ENCODE results near the gene WFDC2.

WFDC2 gene

GRCh38 chr20:45469336-45470261 lies at the start of gene WFDC2:
TSS of gene WFDC2 (plus strand) at chr20:45469753. CDS start at chr20:45469782, 29 bp downstream.
- no peak for DNase-seq (ENCODE audit: low read depth in 2 of 2)

GRCh38 chr20:45420125-45420524 lies 49.4 kb upstream of the WFDC2 start:
- DNase-seq (ENCODE audit: low read depth in 2 of 2), result no peak

DNA sequence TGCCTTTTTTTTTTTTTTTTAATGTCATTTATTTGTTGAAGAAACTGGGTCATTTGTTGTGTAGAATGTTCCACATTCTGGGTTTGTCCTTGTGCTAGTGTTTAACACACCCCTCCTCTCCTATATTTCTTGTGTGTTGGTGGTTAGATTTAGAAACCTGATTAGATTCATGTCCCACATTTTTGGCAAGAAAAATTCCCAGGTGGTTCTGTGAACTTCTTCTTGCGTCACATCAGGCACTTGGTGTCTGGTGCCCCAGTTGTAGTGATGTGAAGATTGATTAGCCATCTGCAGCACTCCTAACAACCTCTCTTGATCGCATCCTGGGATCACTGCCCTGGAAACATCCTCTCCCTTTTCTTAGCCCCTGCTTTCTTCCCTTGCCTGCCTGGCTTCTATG lies 45.9 kb upstream of the WFDC2 start:
- DNase-seq (ENCODE audit: low read depth in 2 of 2), result no peak

GRCh38 chr20:45425561-45425960 lies 44.0 kb upstream of the WFDC2 start:
- no peak for DNase-seq (ENCODE audit: low read depth in 2 of 2)

- DNase-seq (ENCODE audit: low read depth in 2 of 2), result no peak
Measured at GRCh38 chr20:45426320-45427016, 43.1 kb upstream of the WFDC2 start.

- DNase-seq (ENCODE audit: low read depth in 2 of 2), result no peak
Measured at GRCh38 chr20:45427236-45428149, 42.1 kb upstream of the WFDC2 start.

DNA sequence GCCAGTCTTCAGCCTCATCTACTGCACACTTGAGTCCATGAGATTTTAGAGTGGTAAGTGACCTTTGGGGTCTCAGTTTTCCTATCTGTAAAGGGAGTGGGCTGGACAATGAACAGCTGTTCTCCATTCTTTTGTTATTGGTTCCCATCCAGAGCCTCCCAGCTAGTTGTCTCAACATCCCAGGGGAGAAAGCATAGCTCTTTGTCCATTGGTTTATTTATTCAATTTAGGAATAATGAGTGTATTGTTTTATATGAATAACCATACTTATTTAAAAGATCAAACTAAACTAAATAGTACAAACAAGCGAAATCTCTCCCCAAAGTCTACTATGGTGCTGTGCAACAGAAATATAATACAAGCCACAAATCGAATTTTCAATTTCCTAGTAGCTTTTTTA lies 39.9 kb upstream of the WFDC2 start:
- DNase-seq (ENCODE audit: low read depth in 2 of 2), result no peak

DNA sequence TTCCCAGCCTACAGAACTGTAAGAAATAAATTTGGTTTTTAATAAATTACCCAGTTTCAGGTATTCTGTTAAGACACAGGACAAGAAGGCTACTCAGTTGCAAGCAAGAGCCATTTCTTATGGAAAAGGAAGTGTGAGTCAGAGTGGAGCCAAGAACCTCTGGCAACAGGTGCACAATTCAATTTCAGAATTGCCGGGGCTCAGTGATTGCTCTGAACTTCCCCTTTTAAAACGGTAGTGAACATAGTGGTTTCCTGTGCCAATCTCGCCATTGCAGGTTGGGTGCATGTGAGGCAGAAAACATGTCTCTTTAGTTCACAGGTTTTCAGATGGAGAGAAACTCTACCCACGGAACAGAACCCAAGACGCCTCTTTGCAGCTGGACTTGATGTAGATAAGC lies 37.3 kb upstream of the WFDC2 start:
- DNase-seq (ENCODE audit: low read depth in 2 of 2), result no peak

DNA sequence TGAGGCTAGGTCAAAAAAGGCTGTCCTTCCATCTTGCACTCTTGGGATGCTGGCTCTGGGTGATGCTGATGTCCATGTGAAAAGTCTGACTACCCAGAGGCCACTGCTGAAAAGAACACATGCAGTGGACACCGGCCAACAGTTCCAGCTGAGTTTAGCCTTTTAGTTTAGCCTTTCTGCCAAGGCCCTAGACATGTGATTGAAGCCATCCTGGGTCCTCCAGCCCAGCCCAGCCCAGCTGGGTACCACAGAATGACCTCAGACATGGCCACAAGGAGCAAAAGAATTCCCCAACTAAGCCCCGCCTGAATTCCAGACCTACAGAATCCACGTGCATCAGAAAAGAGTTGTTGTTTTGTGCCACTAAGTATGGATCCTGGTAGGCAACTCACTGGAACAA lies 36.2 kb upstream of the WFDC2 start:
- no peak for DNase-seq (ENCODE audit: low read depth in 2 of 2)

DNA sequence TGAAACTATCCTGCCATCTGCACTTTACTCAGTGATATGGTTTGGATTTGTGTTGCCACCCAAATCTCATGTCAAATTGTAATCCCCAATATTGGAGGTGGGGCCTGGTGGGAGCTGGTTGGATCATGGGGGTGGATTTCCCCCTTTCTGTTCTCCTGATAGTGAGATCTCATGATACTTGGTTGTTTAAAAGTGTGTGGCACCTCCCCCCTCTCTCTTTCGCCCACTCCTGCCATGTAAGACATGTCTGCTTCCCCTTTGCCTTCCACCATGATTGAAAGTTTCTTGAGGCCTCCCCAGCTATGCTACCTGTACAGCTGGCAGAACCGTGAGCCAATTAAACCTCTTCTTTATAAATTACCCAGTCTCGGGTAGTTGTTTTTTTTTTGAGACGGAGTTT lies 35.6 kb upstream of the WFDC2 start:
- no peak for DNase-seq (ENCODE audit: low read depth in 2 of 2)

DNA sequence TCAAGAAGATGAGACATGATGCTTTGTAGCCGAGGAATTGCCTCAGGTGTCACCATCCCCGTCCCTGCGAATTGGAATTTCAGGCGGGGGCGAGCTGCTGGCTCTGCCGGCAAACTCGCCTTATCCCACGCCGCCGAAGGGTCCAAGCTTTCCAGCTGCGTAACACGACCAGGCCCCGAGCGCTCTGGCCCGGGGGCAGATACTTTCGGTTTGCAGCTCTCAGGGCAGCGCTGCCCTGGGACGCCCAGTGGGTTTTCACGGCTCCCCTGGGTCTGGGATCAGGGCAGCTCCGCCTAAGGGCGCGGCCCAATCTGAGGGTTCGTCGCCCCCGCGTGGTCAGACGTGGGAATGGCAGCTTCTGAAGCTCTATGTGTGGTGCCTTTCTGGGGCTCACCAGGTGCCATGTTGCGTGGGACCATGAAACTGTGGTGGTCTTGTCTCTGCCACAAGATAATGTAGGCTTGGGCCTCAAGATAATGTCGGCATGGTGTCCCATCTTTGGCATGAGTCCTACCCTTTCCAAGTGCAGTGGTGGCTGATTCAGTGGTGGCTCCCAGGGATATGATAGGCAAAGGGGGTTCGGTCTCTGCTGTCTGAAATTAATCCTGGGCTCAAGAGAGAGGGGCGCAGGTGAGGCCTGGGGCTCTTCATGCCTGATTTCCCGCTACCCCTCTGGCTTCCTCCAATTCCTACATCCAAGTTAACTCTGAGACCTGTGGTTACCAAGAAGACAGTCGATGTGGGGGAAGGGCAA lies 32.6 kb upstream of the WFDC2 start:
- DNase-seq (ENCODE audit: low read depth in 2 of 2), result peak; percentile 84 to 86

- DNase-seq (ENCODE audit: low read depth in 2 of 2), result no peak
Measured at GRCh38 chr20:45440424-45440823, 29.1 kb upstream of the WFDC2 start.

DNA sequence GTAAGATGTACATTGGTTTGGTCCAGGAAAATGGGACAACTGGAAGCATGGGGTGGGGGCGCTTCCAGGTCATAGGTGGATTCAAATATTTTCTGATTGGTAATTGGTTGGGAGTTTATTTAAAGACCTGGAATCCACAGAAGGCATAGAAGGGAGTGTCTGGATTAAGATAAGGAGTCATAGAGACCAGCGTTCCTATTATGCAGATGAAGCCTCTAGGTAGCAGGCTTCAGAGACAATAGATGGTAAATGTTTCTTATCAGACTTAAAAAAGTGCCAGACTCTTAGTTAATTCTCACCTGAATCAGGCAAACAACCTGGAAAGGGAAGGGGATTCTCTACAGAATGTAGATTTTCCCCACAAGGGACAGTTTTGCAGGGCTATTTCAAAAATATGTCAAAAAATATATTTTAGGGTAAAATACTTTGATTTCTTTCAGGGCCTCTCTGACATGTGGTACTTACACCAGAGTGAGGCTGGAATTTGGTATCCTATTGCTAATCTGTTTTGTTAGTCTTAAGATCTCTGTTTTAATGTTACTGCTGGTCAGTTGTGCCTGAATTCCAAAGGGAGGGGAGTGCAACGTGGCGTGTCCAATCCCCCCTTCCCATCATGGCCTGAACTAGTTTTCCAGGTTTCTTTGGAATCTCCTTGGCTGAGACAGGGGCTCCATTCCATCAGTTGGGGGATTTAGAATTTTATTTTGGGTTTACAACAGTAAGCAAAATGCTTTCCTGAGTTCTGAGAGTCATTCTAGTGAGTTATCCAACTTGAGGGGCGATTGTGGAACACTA lies 28.5 kb upstream of the WFDC2 start:
- DNase-seq (ENCODE audit: low read depth in 2 of 2), result no peak

DNA sequence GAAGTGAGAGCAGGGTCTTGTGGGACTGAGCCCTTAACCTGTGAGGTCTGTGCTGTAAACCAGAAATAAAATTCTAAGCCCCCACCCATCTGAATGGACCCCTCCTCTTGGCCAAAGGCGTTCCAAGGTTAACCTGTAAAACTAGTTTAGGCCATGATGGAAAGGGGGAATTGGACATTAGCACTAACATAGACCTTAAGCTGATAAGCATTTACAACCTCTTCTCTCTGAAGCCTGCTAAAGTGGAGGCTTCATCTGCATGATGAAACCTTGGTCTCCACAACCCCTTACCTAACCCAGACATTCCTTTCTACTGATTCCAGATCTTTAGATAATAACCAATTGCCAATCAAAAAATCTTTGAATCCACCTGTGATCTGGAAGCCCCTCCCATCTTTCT lies 27.8 kb upstream of the WFDC2 start:
- no peak for DNase-seq (ENCODE audit: low read depth in 2 of 2)

GRCh38 chr20:45444050-45444449 lies 25.5 kb upstream of the WFDC2 start:
- no peak for DNase-seq (ENCODE audit: low read depth in 2 of 2)

DNA sequence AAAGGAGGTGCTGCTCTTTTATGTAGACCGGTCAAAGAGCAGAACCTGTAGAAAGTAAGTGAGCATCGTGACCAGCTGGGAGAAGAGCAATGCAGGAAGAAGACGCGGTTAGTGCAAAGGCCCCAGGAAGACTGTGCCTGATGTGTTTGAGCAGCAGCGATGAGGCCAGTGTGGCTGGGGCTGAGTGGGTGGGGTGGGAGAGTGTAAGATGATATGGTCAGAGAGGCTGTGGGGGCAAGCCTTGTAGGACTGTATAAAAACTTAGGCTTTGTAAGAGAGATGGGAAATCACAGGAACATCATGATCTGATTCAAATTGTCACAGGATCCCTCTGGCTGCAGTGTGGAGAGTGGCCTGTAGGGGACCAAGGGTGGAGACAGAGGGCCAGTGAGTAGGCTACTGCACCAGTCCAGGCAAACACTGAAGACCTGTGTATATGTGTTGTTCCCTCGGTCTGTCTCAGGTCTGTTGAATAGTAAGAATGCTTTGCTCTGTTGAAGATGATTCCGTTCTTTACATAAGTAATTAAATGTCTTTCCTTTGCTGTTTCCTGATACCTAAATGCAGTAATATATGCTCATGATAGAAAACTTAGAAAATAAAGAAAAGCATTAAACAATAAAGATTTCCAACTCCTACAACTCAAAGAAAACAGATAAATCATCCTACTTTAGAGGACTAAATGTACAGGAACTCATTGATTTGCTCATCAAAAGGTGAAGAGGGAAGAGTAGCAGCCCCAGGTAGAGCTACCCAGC lies 23.6 kb upstream of the WFDC2 start:
- DNase-seq (ENCODE audit: low read depth in 2 of 2), result no peak

GRCh38 chr20:45448270-45448669 lies 21.3 kb upstream of the WFDC2 start:
- no peak for DNase-seq (ENCODE audit: low read depth in 2 of 2)

GRCh38 chr20:45449528-45449927 lies 20.0 kb upstream of the WFDC2 start:
- no peak for DNase-seq (ENCODE audit: low read depth in 2 of 2)

GRCh38 chr20:45450097-45450818 lies 19.3 kb upstream of the WFDC2 start:
- DNase-seq (ENCODE audit: low read depth in 2 of 2), result no peak

All from activated CD4-positive, alpha-beta T cell treated with anti-CD3 and anti-CD28 coated beads for 24 hours (primary cell).